Epidermal melanocyte (primary cell): ENCODE data around the gene CRK.

ENCODE experiments used
- DNase-seq: peaks from one replicate; pipeline ENCODE4 v3.0.0; 2011; ENCODE audit warnings: low spot score; ENCODE audit not compliant: insufficient read length

Gene CRK

DNA sequence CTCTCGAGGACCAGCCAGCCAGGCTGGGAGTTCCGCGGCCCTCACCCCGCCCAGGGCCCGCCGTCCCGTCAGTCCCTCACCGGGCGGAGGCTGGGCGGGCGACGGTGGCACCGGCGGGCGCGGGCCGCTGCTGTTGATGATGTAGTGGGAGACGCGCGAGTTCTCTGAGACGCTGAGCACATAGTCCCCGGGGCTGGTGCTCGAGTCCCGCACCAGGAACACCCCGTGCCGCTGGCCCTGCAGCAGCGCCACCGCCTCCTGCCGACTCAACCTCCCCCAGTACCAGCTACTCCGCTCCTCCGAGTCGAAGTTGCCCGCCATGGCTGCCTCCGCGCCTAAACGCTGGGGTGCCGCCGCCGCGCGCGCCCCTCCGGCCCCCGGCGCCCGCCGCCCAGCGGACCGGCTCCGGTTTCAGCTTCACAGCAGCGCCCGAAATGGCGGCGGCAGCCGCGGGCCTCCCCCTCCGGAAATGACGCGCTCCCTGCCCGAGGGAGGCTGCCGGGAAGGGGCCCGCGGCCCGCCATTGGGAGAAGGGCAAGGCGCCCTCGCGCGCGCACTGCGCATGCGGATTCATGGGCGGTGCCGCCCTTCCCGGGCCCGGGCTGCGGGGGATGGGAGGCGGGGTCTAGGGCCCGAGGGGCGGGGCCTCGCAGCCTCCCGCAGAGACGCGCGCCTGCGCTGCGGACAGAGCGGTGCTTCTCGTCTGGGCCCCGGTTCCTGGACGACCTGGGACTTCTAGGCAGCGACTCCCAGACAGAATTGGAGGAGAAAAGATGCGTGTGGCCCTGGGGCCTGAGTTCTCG is at the start of gene CRK:
TSS of gene CRK (minus strand) at position 436 of the 803 bp plus-strand sequence. CDS start at position 321, 115 bp downstream.
- DNase-seq = peak; percentile 98

DNA sequence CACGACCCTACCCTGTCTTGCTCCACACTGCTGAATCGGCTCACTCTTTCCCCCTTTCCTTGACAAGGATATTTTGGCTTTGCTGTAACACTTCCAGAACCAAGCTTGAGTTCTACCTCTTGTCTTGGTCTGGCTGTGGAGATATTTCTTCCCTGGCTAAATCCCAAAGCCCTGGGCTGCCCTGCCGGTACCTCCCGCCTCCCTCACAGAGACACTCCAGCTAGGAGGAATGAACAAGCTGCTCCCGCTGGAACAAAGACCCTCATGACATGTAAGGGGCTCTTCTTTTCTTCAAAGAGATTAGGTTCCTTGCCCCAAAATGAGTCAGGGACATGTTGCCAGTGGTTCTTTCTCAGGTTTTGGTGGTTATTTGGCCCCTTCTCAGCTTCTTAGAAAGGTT is 49.6 kb upstream of the CRK start:
- DNase-seq = no peak

DNA sequence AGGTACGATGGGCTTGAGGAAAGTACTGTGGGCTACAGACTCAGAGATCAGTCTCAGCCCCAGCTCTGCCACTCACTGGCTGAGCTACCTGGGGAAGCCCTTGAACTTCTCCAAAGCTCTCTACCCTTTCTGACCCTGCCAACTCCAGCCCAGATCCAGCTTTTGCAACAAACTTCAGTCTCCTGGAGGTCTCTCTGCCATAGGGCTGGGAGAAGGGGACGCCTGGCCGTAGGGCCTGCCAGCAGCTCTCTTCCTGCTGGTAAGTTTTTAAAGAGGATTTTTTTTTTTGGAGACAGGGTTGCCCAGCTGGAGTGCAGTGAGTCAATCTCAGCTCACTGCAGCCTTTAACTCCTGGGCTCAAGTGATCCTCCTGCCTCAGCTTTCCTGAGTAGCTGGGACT is 48.8 kb upstream of the CRK start:
- DNase-seq = no peak

DNA sequence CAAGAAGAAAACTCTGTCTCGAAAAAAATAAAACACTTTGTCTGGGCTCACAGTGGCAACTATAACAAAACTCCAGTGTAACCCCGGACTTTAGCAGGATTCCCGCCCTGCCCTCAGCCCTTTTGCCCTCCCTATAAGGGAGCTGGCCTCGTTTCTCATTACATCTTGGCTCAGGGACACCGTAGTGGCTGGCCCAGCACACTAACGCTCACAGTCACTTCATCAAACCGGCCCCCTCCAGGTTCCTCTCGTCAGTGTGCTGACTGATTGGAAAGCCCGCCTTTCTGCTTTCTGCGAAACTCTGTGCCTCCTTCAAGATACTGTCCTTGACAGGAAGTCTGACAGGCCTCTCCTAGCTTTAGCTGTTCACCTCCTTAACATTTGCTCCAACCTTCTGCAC is 47.7 kb upstream of the CRK start:
- no peak for DNase-seq

DNA sequence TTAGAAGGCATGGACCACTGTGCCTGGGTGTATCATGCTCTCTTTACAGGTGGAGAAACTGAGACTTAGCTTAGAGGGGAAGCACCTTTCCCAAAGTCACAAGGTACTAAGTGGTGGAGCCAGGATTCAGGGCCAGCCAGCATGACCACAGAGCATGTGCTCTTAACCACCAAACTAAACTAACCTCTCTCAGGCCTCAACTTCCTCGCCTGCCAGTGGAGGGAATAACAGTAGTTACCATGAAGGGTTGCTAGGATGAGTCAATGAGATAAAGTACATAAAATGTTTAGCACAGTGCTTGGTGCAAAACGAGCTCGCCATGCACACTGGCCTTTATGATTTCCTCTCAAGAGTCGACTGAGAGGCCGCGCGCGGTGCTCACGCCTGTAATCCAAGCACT is 42.8 kb upstream of the CRK start:
- DNase-seq = no peak

DNA sequence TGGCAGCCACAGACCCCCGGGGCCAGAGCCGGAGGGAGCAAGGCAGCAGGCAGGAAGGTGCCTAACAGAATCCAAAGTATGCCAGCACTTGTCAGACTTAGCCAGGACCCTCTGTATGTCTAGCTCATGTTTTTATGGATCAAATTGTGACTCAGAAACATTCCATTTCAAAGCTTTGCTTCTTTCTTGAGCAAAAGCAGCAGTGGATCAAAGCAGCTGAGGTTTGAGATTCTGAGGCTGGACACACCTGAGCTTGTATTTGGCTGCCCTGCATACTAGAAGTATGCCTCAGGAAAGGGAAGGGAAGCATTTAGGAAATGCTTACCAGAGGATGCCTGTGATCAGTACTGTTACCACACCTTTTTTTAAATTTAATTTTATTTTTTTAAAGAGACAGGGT is 42.2 kb upstream of the CRK start:
- no peak for DNase-seq

DNA sequence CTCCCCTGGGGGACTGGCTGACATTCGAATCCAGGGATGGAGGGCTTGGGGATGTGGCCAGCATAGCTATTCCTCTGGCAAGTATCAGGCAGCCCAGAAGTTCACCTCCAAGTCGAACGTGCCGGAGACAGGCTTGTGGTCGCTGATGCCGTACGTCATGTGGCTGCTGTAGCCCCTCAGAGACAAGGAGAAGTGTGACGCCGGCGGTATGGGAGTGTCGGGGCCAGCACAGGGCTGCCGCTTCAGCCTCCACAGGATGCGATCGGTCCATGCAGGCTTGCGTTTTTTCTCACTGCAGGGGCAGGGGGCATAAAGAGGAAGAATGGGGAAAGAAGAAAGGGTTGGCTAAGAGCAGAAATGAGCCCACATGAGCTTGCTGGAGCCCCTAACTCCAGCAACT is 41.8 kb upstream of the CRK start:
- no peak for DNase-seq

DNA sequence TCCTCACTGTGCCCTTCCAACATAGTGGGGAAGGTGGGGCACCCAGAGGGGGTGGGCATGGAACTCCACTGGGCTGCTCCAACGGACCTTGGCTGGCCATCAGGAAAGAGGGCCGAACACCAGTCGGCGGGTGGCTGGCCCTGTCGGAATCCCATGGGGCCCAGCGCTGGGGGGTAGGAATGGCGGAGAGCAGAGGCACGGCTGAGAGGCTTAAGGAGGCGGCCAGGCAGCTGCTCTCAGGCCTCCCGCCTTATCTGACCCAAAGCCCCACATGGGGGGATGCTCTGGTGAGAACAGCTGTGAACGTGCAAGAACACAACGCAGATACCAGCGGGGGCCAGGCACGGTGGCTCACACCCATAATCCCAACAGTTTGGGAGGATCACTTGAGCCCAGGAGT is 40.8 kb upstream of the CRK start:
- no peak for DNase-seq

DNA sequence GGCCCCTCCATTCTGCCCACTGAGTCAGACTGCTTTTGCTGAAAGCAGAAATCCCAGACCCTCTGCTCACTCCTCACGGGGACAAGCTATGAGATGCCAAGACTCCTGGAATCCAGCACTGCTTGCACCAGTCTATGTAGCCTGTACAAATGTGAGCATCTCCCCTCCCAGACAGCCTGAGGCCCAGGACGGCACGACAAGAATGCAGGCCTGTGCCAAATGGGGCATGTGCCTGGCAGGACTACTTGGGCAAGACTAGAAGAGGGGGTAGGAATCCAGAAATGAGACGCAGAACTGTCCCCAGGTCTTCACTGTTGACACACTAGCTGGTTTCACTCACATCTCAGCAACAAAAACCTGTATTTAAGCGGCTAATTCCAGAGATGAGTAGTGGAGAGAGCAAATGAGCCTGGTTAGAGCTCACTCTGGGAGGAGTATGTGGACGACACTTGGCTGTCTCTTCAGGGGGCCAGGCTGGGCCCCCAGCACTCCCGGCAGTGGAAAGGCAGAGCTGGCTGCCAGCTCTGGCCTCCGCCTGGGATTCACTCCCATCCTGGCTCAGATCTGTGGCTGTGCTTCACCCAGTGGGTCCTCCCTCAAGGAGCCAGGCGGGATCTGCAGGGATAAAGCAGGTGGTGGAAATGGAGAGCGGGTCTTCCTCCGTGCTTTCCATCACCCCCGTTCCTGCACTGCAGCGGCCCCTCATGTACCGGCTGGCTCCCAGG is 39.4 kb upstream of the CRK start:
- peak; percentile 95 for DNase-seq

DNA sequence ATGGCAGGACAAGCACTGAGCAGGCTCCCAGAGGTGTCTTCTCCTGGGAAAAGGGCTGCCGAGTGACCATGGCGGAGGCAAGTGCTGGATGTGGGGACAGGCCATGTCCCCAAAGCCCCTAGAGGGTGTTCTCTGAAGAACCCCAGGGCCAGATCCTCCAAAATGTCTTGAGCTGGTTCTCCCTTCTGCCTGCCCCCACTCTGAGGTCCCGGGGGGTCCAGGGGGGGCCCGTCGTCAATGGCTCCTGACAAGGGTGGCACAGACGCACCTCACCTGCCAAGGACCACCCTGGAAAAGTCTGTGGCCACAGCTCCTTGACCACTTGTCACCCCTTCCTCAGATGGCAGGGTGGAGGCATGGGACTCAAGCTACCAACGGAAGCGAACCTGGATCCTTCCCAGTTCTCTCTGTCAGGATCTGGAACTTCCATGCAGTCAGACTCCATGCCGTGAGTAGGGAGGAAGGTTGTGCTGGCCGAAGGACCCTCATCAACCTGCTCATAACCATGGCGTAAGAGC is 38.8 kb upstream of the CRK start:
- DNase-seq = no peak

DNA sequence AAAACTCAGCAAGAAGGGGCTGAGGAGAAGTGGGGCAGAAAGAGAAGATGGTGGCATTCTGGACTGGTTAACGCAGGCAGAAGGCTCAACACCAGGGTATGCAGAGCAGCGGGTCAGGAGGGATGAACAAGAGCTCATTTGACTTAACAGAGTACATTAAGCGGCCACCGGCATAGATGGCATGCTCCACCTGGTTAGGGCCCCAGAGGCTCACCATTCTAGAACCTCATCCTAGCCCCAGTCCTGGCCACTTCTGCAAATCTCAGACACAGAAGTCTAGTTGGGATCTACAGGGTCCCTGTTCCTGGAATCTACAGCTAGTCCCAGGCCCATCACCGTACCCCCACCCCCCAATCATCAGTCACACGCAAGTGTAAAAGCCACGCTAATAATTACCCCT is 38.2 kb upstream of the CRK start:
- DNase-seq = no peak

DNA sequence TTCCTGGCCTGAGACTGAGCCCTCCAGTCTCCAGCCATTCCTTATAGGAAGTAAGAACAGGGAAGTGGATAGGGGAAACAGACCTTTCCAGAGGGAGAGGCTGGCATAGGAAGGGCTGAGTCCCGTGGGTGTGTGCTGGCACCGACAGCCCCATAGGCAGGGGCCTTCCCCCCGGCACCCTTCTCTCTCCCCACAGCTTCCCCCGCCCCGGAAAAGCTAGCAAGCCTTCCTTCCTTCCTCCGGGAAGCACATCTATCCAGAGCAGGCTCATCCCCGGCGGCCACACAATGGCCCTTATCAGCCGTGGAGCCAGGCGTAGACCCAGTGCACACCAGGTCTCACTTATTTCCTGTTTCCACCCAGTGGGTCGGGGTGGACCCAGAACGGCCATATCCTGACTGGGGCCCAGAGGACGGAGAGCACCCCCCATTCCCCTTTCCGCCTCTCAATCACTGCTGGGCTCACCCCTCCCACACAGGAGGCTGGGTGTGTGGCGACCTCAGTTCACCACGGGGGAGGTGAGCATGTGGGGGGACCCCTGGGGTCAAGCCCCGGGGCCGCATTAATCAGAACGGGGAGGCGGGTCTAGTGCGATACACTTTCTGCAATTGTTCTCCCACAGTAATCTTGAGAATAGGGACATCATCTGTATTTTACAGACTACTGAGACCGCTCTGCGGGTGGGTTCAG is 37.4 kb upstream of the CRK start:
- no peak for DNase-seq

DNA sequence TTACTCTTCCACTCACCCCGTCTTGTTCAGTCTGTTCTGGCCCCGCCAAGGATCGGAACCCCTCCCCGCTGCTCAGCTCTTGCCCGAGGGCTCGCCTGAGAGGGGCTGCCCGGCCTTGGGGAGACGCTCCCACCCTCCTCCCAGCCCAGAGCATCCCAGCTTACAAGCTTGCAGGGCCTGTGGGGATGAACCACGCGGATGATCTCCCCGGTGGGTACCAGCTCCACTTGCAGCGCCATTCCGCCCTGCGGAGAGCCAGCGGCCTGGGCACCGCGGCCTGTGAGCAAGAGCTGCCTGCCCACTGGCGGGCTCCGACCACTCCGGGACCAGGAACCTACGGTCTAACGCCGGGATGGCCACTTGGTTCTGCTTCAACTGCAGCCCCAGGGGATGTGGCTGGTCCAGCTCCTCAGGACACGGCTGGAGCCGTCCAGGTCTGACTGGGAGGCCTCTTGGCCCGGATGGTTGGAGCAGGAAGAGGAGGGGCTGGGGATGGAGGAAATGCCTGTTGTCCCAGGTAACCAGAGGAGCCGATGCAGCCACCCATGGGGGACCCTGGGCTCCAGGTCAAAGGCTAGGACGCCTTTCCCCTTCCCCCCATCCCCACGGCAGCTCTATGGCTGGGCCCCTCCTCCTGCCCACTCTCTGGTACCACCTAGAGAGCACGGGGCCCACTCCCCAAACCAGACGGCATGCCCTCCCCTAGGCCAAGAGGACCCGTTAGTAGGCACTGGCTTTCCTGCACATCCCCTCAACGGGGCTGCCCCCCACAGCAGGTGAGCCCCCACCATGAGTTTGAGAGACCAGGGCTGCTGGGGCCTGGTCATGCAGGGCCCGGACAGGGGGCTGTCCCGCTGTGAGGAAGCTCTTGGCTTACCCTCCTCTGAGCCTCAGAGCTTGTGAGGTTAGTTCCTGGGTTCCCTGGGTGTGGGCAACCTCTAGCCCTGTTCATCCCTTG is 36.5 kb upstream of the CRK start, which contains the start of gene MYO1C:
TSS of gene MYO1C (minus strand) at position 438 of the 958 bp plus-strand sequence. CDS start at position 239, 199 bp downstream.
- DNase-seq = no peak

DNA sequence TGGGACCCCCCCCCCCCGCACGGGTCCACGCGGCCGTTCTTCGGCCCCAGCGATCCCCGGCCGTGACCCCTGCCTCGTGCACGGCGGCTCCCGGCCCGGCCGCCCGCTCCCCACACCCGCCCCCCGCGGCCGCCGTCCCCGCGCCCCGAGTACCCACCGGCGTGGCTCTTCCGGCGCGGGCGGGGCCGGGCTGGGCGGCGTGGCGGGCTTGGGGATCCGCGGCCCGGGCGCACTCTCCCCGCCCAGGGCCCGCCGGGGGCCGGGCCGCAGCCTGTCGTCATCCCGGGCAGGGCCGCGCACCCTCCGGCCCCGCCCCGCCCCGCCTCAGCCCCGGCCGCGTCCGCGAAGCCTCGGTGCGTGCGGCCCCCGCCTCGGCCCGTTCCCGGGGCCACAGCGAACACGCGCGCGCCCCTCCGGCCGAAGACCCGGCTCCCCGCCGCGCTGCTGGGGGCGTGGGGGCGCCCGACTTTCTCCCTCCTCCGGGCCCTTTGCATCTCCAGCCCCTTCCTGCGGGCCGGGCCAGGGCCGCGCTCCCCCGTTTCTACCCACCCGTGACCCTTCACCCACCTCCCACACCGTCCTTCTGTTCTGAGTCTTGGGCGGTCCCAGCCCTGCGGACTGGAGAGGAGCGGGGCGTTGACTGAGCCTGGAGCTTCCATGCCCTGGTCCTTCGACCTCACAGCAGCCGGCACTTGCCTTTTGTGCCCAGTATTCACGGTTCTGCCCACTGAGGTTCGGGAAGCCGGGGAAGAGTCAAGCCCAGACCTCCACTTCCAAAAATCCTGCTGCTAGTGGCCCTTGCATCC is 35.6 kb upstream of the CRK start:
- DNase-seq = peak; percentile 86

DNA sequence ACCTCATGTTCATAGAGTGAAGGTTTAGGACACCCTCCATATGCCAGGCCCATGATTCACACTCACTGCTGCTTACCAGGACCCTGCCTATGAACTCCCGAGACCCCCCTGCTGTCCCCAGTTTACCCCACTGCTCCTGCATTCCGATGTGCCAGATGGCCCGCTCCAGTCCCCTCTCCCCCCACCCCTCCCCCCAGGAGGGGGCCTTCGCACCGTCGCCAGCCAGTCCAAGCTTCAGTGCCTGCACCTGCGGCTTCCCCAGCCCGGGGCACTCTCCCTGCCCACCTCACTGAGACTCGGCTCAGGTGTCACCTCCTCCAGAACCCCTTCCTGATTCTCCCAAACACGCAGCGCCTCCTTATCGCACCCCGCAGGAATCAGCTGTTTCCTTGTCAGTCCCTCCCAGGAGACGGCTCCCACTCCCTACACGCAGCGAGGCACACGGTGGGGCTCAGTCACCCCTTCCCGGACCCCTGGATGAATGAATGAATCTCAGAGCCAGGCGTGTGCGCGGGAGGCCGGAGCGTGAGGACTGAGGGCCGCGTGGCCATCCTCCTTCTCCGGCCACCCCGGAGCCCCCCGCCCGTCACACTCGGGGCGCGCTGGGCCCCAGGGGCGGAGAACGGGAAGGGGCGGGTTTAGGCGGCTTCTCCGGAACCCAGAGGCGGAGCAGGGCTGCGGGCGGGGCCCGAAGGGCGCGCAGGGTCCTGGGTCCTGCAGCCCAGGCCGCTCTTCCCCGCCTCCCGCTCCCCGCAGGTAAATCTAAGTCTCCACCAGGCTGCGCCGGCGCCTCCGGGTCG is 34.8 kb upstream of the CRK start:
- DNase-seq = peak; percentile 78

DNA sequence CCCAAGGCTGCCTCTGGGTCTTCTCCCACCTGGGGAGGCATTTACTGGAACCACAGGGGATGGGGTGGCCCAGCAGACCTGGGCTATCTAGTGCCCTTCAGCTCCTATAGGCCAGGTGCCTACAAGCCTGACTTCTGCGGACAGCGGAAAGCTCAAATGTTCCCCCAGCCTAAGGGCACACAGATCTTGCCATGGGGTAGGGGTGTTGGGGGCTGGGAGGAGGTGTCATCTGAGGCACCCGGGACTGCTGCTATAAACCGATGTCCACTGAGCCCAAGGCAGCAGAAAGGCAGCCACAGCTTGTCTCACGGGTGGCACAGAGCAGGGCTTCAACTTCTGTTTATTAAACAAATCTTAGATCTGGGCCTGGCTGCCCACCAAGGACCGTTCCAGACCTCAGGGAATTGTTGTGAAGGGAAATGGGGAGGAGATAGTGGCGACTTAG is 32.8 kb upstream of the CRK start:
- no peak for DNase-seq

DNA sequence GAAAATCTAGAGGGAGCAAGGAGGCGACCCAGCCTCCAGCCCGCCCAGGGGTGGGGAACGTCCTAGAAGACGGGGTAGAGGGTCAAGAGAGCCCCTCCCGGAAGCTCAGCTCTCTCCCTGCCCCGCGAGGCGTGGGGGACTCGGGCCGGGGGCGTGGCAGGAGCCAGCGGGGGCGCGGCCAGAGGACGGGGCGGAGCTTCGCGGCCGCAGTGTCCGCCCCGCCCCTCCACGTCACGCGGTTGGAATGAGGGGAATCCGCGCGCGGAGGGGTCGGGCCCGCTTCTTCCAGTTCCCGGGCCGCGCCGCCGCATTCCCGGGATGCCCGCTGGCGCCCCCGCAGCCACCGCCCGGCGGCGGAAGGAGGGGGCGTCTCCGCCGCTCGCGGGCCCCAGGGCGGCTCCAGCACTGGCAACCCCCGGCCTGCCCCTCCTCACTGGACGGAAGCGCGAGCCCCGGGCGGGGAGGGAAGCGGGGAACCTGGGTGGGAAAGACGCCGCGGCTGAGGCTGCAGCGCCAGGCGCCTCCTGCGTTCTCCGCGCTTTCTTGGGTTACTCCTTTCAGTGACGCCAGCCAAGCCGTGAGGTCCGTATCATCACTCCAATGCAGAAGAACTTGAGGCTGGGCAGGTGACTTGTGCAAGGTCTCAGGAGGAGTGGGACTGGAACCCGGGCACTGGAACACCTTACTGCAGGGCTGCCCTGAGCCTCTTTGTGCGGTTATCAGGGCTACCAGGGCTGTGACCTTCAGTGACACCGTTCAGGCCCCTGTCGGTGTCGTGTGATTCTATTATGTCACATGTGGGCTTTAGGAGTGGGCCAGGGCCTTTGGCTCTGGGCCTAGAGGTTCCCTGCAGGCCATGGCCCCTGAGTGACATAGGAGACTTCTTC is 32.1 kb upstream of the CRK start:
- DNase-seq = peak; percentile 81
